ENCODE results near the gene FRMPD2.
"Not testable (repeated sequence)": the region's sequence is repeated elsewhere in the genome, so short reads cannot be mapped to it uniquely, and the experiment has no call there.

Gene FRMPD2

GRCh38 chr10:48231178-48231577 is 43.3 kb downstream of the FRMPD2 start:
- DNase-seq = no peak

GRCh38 chr10:48227213-48227612 is 47.3 kb downstream of the FRMPD2 start:
- no peak for DNase-seq

- DNase-seq = no peak
These were observed 49.4 kb downstream of the FRMPD2 start for GRCh38 chr10:48224979-48225560.

GRCh38 chr10:48224296-48224695 is 50.2 kb downstream of the FRMPD2 start:
- no peak for DNase-seq

GRCh38 chr10:48221814-48222213 is 52.7 kb downstream of the FRMPD2 start:
- DNase-seq = no peak

- not testable (repeated sequence) for DNase-seq
These were observed 53.5 kb downstream of the FRMPD2 start for GRCh38 chr10:48221031-48221430.

- DNase-seq = no peak
These were observed 55.3 kb downstream of the FRMPD2 start for GRCh38 chr10:48219194-48219593.

GRCh38 chr10:48216744-48217143 is 57.8 kb downstream of the FRMPD2 start:
- DNase-seq = no peak

GRCh38 chr10:48216204-48216505 is 58.3 kb downstream of the FRMPD2 start:
- DNase-seq = no peak

- no peak for DNase-seq
These were observed 58.9 kb downstream of the FRMPD2 start for GRCh38 chr10:48215486-48216203.

- DNase-seq = no peak
These were observed 59.6 kb downstream of the FRMPD2 start for GRCh38 chr10:48214716-48215485.

GRCh38 chr10:48213047-48213446 is 61.4 kb downstream of the FRMPD2 start:
- no peak for DNase-seq

GRCh38 chr10:48211777-48212176 is 62.7 kb downstream of the FRMPD2 start:
- DNase-seq = no peak

GRCh38 chr10:48210966-48211365 is 63.5 kb downstream of the FRMPD2 start:
- DNase-seq = no peak

- DNase-seq = no peak
These were observed 64.1 kb downstream of the FRMPD2 start for GRCh38 chr10:48210391-48210790.

- no peak for DNase-seq
These were observed 65.3 kb downstream of the FRMPD2 start for GRCh38 chr10:48209241-48209640.

GRCh38 chr10:48207853-48208252 is 66.6 kb downstream of the FRMPD2 start:
- DNase-seq = no peak

GRCh38 chr10:48206482-48207250 is 67.8 kb downstream of the FRMPD2 start:
- DNase-seq = no peak

- no peak for DNase-seq
These were observed 68.6 kb downstream of the FRMPD2 start for GRCh38 chr10:48205918-48206317.

GRCh38 chr10:48199580-48200377 is 74.7 kb downstream of the FRMPD2 start:
- DNase-seq = no peak

- no peak for DNase-seq
These were observed 77.1 kb downstream of the FRMPD2 start for GRCh38 chr10:48197236-48197899.

GRCh38 chr10:48195803-48196202 is 78.7 kb downstream of the FRMPD2 start:
- DNase-seq = no peak

All from CD4-positive, alpha-beta T cell treated with Interleukin-15 for 1 hour (primary cell).